ENCODE measurements around the gene RIMKLB. TPM values are rescaled to one million over a fixed set of nuclear protein-coding genes. Genes with fewer than 3 reads are reported as not detected.
"Not testable (repeated sequence)": the region's sequence is repeated elsewhere in the genome, so short reads cannot be mapped to it uniquely, and the experiment has no call there.

The RIMKLB gene
- total and polyA plus RNA-seq, 2 of the 4 experiments (the other 2 are of a cell fraction) = 12.5 to 18.8 TPM

- H2BK15ac ChIP-seq (ENCODE audit: low read depth, low read length); H3K4me3 ChIP-seq (ENCODE audit: insufficient read depth, low read depth, low read length); POLR2A ChIA-PET (ENCODE audit: unreplicated experiment); H3K9me3 ChIP-seq (ENCODE audit: control insufficient read depth, insufficient read depth, low read length); H3K27me3 ChIP-seq (ENCODE audit: control insufficient read depth, insufficient read depth, low read length); H4K8ac ChIP-seq (ENCODE audit: low read depth in 2 of 2, low read length in 2 of 2); ATAC-seq (ENCODE audit: low read depth); H4K20me1 ChIP-seq (ENCODE audit: insufficient read depth, low read length); H3K14ac ChIP-seq (replicated peaks; ENCODE audit: low read depth, low read length); H2AK9ac ChIP-seq (replicated peaks; ENCODE audit: low read depth, low read length, poor library complexity); H3K9ac ChIP-seq (ENCODE audit: low read depth, low read length); H2BK20ac ChIP-seq (ENCODE audit: low read depth, low read length); H3K79me1 ChIP-seq (ENCODE audit: low read depth in 1 of 2, low read length in 2 of 2); H2AFZ ChIP-seq (replicated peaks; ENCODE audit: low read length, poor library complexity); H2BK120ac ChIP-seq (ENCODE audit: low read depth, low read length); H4K5ac ChIP-seq (ENCODE audit: low read depth, low read length); H3K18ac ChIP-seq (ENCODE audit: low read depth, low read length); H3K9me1 ChIP-seq (ENCODE audit: insufficient read depth, low read length); in situ Hi-C loops (cut with MboI; ENCODE audit: low sequenced_read_pairs); BruUV-seq (replicated peaks); H3K36me3 ChIP-seq (ENCODE audit: control insufficient read depth, insufficient read depth, low read length); H4K91ac ChIP-seq (ENCODE audit: insufficient read depth, low read depth, low read length); H3K27ac ChIP-seq (ENCODE audit: insufficient read depth, low read length); intact Hi-C loops (cut with micrococcal nuclease); dilution Hi-C loops (cut with HindIII; ENCODE audit: low sequenced_read_pairs, unreplicated experiment); H2BK5ac ChIP-seq (ENCODE audit: low read depth, low read length, poor library complexity, severe bottlenecking); H3K4me2 ChIP-seq (ENCODE audit: low read depth, low read length); CTCF ChIA-PET; DNase-seq; H3K23ac ChIP-seq (ENCODE audit: low read depth, low read length); H3K56ac ChIP-seq (ENCODE audit: extremely low read depth, insufficient read depth, low read length); H3K4ac ChIP-seq (ENCODE audit: low read depth, low read length); H2AK5ac ChIP-seq (ENCODE audit: low read depth, low read length); H3K4me1 ChIP-seq (ENCODE audit: control insufficient read depth, insufficient read depth, low read length): not testable (repeated sequence)
- no CpG with 5 or more reads among the region's 6 CpGs for WGBS, 2 experiments (ENCODE audit: extremely low coverage in 2 of 2, insufficient read length in 1 of 2)
Observed at GRCh38 chr12:8743121-8743520, 45.3 kb downstream of the RIMKLB start.

GRCh38 chr12:8745631-8746030, 47.8 kb downstream of the RIMKLB start:
- H3K9ac ChIP-seq (ENCODE audit: low read depth, low read length); H3K23ac ChIP-seq (ENCODE audit: low read depth, low read length); H3K27ac ChIP-seq (ENCODE audit: insufficient read depth, low read length); H2AK9ac ChIP-seq (replicated peaks; ENCODE audit: low read depth, low read length, poor library complexity); H3K14ac ChIP-seq (replicated peaks; ENCODE audit: low read depth, low read length); dilution Hi-C loops (cut with HindIII; ENCODE audit: low sequenced_read_pairs, unreplicated experiment); H2BK5ac ChIP-seq (ENCODE audit: low read depth, low read length, poor library complexity, severe bottlenecking); H3K4me1 ChIP-seq (ENCODE audit: control insufficient read depth, insufficient read depth, low read length); H2BK20ac ChIP-seq (ENCODE audit: low read depth, low read length); H3K36me3 ChIP-seq (ENCODE audit: control insufficient read depth, insufficient read depth, low read length); H3K4me3 ChIP-seq (ENCODE audit: insufficient read depth, low read depth, low read length); H2BK15ac ChIP-seq (ENCODE audit: low read depth, low read length); H3K9me1 ChIP-seq (ENCODE audit: insufficient read depth, low read length); H3K79me1 ChIP-seq (ENCODE audit: low read depth in 1 of 2, low read length in 2 of 2); H3K27me3 ChIP-seq (ENCODE audit: control insufficient read depth, insufficient read depth, low read length); H2BK120ac ChIP-seq (ENCODE audit: low read depth, low read length); H3K18ac ChIP-seq (ENCODE audit: low read depth, low read length); H4K91ac ChIP-seq (ENCODE audit: insufficient read depth, low read depth, low read length); H4K20me1 ChIP-seq (ENCODE audit: insufficient read depth, low read length); ATAC-seq (ENCODE audit: low read depth); in situ Hi-C loops (cut with MboI; ENCODE audit: low sequenced_read_pairs); H3K56ac ChIP-seq (ENCODE audit: extremely low read depth, insufficient read depth, low read length); H3K9me3 ChIP-seq (ENCODE audit: control insufficient read depth, insufficient read depth, low read length); H3K4ac ChIP-seq (ENCODE audit: low read depth, low read length); intact Hi-C loops (cut with micrococcal nuclease); H4K8ac ChIP-seq (ENCODE audit: low read depth in 2 of 2, low read length in 2 of 2); H2AK5ac ChIP-seq (ENCODE audit: low read depth, low read length); H4K5ac ChIP-seq (ENCODE audit: low read depth, low read length); POLR2A ChIA-PET (ENCODE audit: unreplicated experiment); DNase-seq; H2AFZ ChIP-seq (replicated peaks; ENCODE audit: low read length, poor library complexity); H3K4me2 ChIP-seq (ENCODE audit: low read depth, low read length); BruUV-seq (replicated peaks): not testable (repeated sequence)
- WGBS, 2 experiments (ENCODE audit: extremely low coverage in 2 of 2, insufficient read length in 1 of 2) = 100% methylated on average over 4 of the region's 8 CpGs; no CpG with 5 or more reads in 1 of the 2 experiments
- CTCF ChIA-PET = interaction anchor here (0.5 to 0.6 kb wide), 2 partner anchors 34 to 44 kb away, joined by 4 read pairs; no protein-coding TSS in a partner anchor
